ENCODE measurements around the gene GATA3.

The GATA3 gene

DNA sequence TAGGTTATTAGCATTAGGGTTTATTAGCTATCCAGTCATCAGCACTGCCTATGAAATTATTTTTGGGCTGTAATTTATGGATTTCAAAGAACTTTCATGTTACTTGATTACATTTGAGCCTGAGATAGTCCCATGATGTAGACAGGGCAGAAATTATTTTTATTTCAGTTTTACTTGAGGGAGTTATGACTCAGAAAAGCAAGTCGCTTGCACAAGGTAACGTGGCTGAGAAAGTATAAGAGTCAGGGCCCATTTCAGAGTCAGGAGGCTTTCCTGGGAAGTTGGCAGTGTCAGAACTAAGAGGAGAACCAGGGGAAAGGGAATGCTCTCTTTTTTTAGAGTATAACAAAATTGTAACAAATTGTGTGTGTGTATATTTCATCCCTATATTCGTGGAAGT is 16.5 kb downstream of the GATA3 start:
- no peak for DNase-seq (ENCODE audit: insufficient read length, low spot score)
- FAIRE-seq, result no peak

GRCh38 chr10:8071666-8072065 is 17.2 kb downstream of the GATA3 start:
- FAIRE-seq, result no peak
- DNase-seq (ENCODE audit: insufficient read length, low spot score), result no peak
- TF ChIP-seq TAF1 (IDR thresholded peaks at IDR 0.05; ENCODE audit: low read depth, low read length) (no peak), POLR2AphosphoS5 (IDR thresholded peaks at IDR 0.05; ENCODE audit: low read depth, low read length) (no peak), POLR2A (IDR thresholded peaks at IDR 0.05; ENCODE audit: low read depth, low read length) (no peak), SPI1 (IDR thresholded peaks at IDR 0.05; ENCODE audit: low read depth, low read length) (no peak), PAX5 (IDR thresholded peaks at IDR 0.05; ENCODE audit: insufficient read depth, low read length, severe bottlenecking) (no peak), POU2F2 (IDR thresholded peaks at IDR 0.05; ENCODE audit: low read depth, low read length) (no peak)

More for the DNA sequence above, 16.5 kb downstream of the GATA3 start:
- no peak for TF ChIP-seq POLR2AphosphoS5 (IDR thresholded peaks at IDR 0.05; ENCODE audit: low read depth, low read length)
- no peak for TF ChIP-seq POLR2A (IDR thresholded peaks at IDR 0.05; ENCODE audit: low read depth, low read length)
- TF ChIP-seq SPI1 (IDR thresholded peaks at IDR 0.05; ENCODE audit: low read depth, low read length), result no peak
- TF ChIP-seq POU2F2 (IDR thresholded peaks at IDR 0.05; ENCODE audit: low read depth, low read length), result no peak
- no peak for TF ChIP-seq TAF1 (IDR thresholded peaks at IDR 0.05; ENCODE audit: low read depth, low read length)
- no peak for TF ChIP-seq PAX5 (IDR thresholded peaks at IDR 0.05; ENCODE audit: insufficient read depth, low read length, severe bottlenecking)

DNA sequence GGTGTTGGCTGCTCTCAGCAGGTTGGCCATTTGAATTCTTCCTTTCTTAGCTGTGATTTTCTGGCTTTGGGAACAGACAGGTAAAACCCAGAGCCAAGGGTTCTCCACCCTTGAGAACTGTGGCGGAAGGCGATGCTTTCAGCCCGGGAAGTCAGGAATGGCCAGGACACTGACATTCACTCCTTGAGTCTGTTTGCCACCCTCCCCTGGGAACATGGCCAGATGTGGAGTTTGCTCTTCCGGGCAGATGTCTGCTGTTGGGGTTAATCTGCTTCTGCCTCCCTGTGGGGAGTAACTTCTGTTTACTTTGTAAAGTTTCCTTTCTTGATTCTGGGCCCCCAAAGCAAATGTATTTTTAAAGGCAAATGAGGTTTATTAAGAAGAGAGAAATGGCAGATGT is 17.7 kb downstream of the GATA3 start:
- TF ChIP-seq PAX5 (IDR thresholded peaks at IDR 0.05; ENCODE audit: insufficient read depth, low read length, severe bottlenecking) (no peak), SPI1 (IDR thresholded peaks at IDR 0.05; ENCODE audit: low read depth, low read length) (no peak), TAF1 (IDR thresholded peaks at IDR 0.05; ENCODE audit: low read depth, low read length) (no peak), POLR2A (IDR thresholded peaks at IDR 0.05; ENCODE audit: low read depth, low read length) (no peak), POLR2AphosphoS5 (IDR thresholded peaks at IDR 0.05; ENCODE audit: low read depth, low read length) (no peak), POU2F2 (IDR thresholded peaks at IDR 0.05; ENCODE audit: low read depth, low read length) (no peak)
- DNase-seq (ENCODE audit: insufficient read length, low spot score) (no peak), FAIRE-seq (no peak)

- TF ChIP-seq POU2F2 (IDR thresholded peaks at IDR 0.05; ENCODE audit: low read depth, low read length) (no peak), SPI1 (IDR thresholded peaks at IDR 0.05; ENCODE audit: low read depth, low read length) (no peak), POLR2AphosphoS5 (IDR thresholded peaks at IDR 0.05; ENCODE audit: low read depth, low read length) (no peak), TAF1 (IDR thresholded peaks at IDR 0.05; ENCODE audit: low read depth, low read length) (no peak), POLR2A (IDR thresholded peaks at IDR 0.05; ENCODE audit: low read depth, low read length) (no peak), PAX5 (IDR thresholded peaks at IDR 0.05; ENCODE audit: insufficient read depth, low read length, severe bottlenecking) (no peak)
- FAIRE-seq, result peak; percentile 41
- no peak for DNase-seq (ENCODE audit: insufficient read length, low spot score)
These were observed 19.4 kb downstream of the GATA3 start for GRCh38 chr10:8073691-8074416.

DNA sequence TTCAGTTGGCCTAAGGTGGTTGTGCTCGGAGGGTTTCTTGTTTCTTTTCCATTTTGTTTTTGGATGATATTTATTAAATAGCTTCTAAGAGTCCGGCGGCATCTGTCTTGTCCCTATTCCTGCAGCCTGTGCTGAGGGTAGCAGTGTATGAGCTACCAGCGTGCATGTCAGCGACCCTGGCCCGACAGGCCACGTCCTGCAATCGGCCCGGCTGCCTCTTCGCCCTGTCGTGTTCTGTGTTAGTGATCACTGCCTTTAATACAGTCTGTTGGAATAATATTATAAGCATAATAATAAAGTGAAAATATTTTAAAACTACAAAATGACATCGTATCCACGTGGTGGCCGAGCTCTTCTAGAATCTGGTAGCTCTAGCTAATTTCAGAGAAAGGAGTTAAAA is 20.4 kb downstream of the GATA3 start:
- no peak for FAIRE-seq
- DNase-seq (ENCODE audit: insufficient read length, low spot score), result no peak
- TF ChIP-seq POLR2AphosphoS5 (IDR thresholded peaks at IDR 0.05; ENCODE audit: low read depth, low read length), result no peak
- no peak for TF ChIP-seq SPI1 (IDR thresholded peaks at IDR 0.05; ENCODE audit: low read depth, low read length)
- TF ChIP-seq TAF1 (IDR thresholded peaks at IDR 0.05; ENCODE audit: low read depth, low read length), result no peak
- no peak for TF ChIP-seq PAX5 (IDR thresholded peaks at IDR 0.05; ENCODE audit: insufficient read depth, low read length, severe bottlenecking)
- no peak for TF ChIP-seq POU2F2 (IDR thresholded peaks at IDR 0.05; ENCODE audit: low read depth, low read length)
- no peak for TF ChIP-seq POLR2A (IDR thresholded peaks at IDR 0.05; ENCODE audit: low read depth, low read length)

DNA sequence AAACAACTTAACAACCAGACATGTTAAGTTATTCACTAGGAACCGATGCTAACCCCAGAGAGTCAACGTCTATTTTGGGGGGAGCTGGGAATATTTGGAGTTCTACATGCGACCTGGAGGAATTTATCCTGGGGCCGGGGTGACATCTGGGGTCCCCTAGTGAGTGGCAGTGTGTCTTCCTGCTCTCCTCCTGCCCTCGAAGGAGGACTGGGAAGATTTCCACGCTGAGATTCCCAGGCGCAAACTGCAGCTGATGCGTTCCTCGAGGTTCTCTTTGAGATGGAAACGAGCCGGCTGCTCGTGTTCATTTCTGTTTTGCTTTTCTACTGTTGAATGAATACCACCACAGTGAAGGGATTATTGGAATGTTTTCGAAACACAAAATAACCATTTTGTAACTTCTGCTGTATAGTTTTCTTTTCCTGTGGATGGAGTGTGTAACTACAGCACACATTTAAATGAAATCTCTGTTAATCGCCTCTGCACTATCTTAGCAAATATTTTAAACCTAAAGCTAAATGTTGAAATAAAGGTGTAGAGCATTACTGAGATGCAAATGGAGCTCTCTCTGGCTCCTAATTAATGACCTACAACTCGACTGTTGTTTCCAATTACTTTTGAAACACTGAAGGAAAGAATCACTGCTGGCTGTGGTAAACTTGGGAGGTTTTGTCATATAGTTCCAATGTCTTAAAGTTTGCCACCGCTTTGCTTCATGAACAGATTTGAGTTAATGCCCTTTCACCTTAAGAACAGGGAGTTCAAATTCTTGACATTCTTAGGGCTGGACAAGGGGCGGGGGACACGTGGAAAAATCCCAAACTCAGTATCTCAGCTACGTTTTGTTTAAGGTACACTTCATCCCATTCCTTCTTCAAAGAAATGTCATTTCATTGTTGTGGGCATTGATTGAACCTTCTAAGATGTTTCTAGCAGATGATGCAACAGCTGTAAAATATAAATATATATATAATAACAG is 21.1 kb downstream of the GATA3 start:
- FAIRE-seq, result peak; percentile 13
- DNase-seq (ENCODE audit: insufficient read length, low spot score), result no peak
- TF ChIP-seq SPI1 (IDR thresholded peaks at IDR 0.05; ENCODE audit: low read depth, low read length) (no peak), PAX5 (IDR thresholded peaks at IDR 0.05; ENCODE audit: insufficient read depth, low read length, severe bottlenecking) (no peak), POU2F2 (IDR thresholded peaks at IDR 0.05; ENCODE audit: low read depth, low read length) (no peak), TAF1 (IDR thresholded peaks at IDR 0.05; ENCODE audit: low read depth, low read length) (no peak), POLR2AphosphoS5 (IDR thresholded peaks at IDR 0.05; ENCODE audit: low read depth, low read length) (no peak), POLR2A (IDR thresholded peaks at IDR 0.05; ENCODE audit: low read depth, low read length) (no peak)

- DNase-seq (ENCODE audit: insufficient read length, low spot score) (no peak), FAIRE-seq (no peak)
- TF ChIP-seq SPI1 (IDR thresholded peaks at IDR 0.05; ENCODE audit: low read depth, low read length), result no peak
- TF ChIP-seq TAF1 (IDR thresholded peaks at IDR 0.05; ENCODE audit: low read depth, low read length), result no peak
- no peak for TF ChIP-seq POLR2AphosphoS5 (IDR thresholded peaks at IDR 0.05; ENCODE audit: low read depth, low read length)
- no peak for TF ChIP-seq PAX5 (IDR thresholded peaks at IDR 0.05; ENCODE audit: insufficient read depth, low read length, severe bottlenecking)
- no peak for TF ChIP-seq POU2F2 (IDR thresholded peaks at IDR 0.05; ENCODE audit: low read depth, low read length)
- no peak for TF ChIP-seq POLR2A (IDR thresholded peaks at IDR 0.05; ENCODE audit: low read depth, low read length)
These were observed 22.4 kb downstream of the GATA3 start for GRCh38 chr10:8076933-8077332.

GRCh38 chr10:8078027-8078426 is 23.5 kb downstream of the GATA3 start:
- DNase-seq (ENCODE audit: insufficient read length, low spot score), result no peak
- TF ChIP-seq POU2F2 (IDR thresholded peaks at IDR 0.05; ENCODE audit: low read depth, low read length) (no peak), POLR2A (IDR thresholded peaks at IDR 0.05; ENCODE audit: low read depth, low read length) (no peak), SPI1 (IDR thresholded peaks at IDR 0.05; ENCODE audit: low read depth, low read length) (no peak), PAX5 (IDR thresholded peaks at IDR 0.05; ENCODE audit: insufficient read depth, low read length, severe bottlenecking) (no peak), POLR2AphosphoS5 (IDR thresholded peaks at IDR 0.05; ENCODE audit: low read depth, low read length) (no peak), TAF1 (IDR thresholded peaks at IDR 0.05; ENCODE audit: low read depth, low read length) (no peak)
- FAIRE-seq, result no peak

- TF ChIP-seq TAF1 (IDR thresholded peaks at IDR 0.05; ENCODE audit: low read depth, low read length) (no peak), PAX5 (IDR thresholded peaks at IDR 0.05; ENCODE audit: insufficient read depth, low read length, severe bottlenecking) (no peak), POU2F2 (IDR thresholded peaks at IDR 0.05; ENCODE audit: low read depth, low read length) (no peak), SPI1 (IDR thresholded peaks at IDR 0.05; ENCODE audit: low read depth, low read length) (no peak), POLR2AphosphoS5 (IDR thresholded peaks at IDR 0.05; ENCODE audit: low read depth, low read length) (no peak), POLR2A (IDR thresholded peaks at IDR 0.05; ENCODE audit: low read depth, low read length) (no peak)
- FAIRE-seq (no peak), DNase-seq (ENCODE audit: insufficient read length, low spot score) (no peak)
These were observed 24.6 kb downstream of the GATA3 start for GRCh38 chr10:8079126-8079525.

All from GM12891 (cell line).